Measurements from ENCODE around the gene ARL15.

GRCh38 chr5:54221135-54221534, 89.2 kb downstream of the ARL15 start:
- TF ChIP-seq POLR2AphosphoS5 (IDR thresholded peaks at IDR 0.05), result no peak
- TF ChIP-seq, protein P1, sequence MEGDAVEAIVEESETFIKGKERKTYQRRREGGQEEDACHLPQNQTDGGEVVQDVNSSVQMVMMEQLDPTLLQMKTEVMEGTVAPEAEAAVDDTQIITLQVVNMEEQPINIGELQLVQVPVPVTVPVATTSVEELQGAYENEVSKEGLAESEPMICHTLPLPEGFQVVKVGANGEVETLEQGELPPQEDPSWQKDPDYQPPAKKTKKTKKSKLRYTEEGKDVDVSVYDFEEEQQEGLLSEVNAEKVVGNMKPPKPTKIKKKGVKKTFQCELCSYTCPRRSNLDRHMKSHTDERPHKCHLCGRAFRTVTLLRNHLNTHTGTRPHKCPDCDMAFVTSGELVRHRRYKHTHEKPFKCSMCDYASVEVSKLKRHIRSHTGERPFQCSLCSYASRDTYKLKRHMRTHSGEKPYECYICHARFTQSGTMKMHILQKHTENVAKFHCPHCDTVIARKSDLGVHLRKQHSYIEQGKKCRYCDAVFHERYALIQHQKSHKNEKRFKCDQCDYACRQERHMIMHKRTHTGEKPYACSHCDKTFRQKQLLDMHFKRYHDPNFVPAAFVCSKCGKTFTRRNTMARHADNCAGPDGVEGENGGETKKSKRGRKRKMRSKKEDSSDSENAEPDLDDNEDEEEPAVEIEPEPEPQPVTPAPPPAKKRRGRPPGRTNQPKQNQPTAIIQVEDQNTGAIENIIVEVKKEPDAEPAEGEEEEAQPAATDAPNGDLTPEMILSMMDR (IDR thresholded peaks at IDR 0.05), result no peak
- no peak for TF ChIP-seq POLR2A (IDR thresholded peaks at IDR 0.05)
- TF ChIP-seq EP300 (IDR thresholded peaks at IDR 0.05), result no peak
